HCT116 (cell line): Measurements from ENCODE around the gene ASCL3. TPM values are rescaled to one million over a fixed set of nuclear protein-coding genes. Genes with fewer than 3 reads are reported as not detected.

Experiments used
- ATAC-seq: fragments of 200-7000 bp; cut with Tn5 transposase; 2 replicates; pipeline ENCODE4 v1.9.1; 2020; ENCODE audit warnings: mild to moderate bottlenecking, moderate library complexity
- BruUV-seq: library from RNA; stranded (reverse); fragments of 400-500 nt; replicated peaks from 2 replicates; lab custom pipeline; 2021; lab: Mats Ljungman, UMichigan
- CTCF ChIA-PET: fragments of 300-600 bp; sonication (Branson Sonifier 250); formaldehyde crosslinking; loops from one replicate; lab custom pipeline; 2021; ENCODE audit warnings: antibody characterized with exemption; lab: Charles Lee
- POLR2A ChIA-PET: fragments of 300-600, 350-600 bp; sonication (Branson Sonifier 250); formaldehyde crosslinking; loops from one replicate; lab custom pipeline; 2021; ENCODE audit warnings: antibody characterized with exemption; lab: Charles Lee
- RAD21 ChIA-PET, 2 experiments: fragments of 300-600 bp; sonication (Branson Sonifier 250); formaldehyde crosslinking; loops; one replicate each; lab custom pipeline; 2023; ENCODE audit warnings: low total read pairs in 2 of 2; ENCODE audit not compliant: uncharacterized antibody in 2 of 2, unreplicated experiment in 2 of 2, low non-redundant PET in 1 of 2; lab: Charles Lee
- DNase-seq: peaks from one replicate; pipeline ENCODE4 v3.0.0-alpha.2; 2010; ENCODE audit warnings: low read depth, low spot score
- H2AFZ ChIP-seq: fragments of 200-600 bp; shearing (Covaris generic), sonication (generic); 2 replicates; pipeline ENCODE4 v1.6.1; 2017; ENCODE audit warnings: low read depth, mixed run types, mixed read lengths, antibody characterized with exemption, low read length; ENCODE audit not compliant: poor library complexity, severe bottlenecking
- H3K27ac ChIP-seq: 2 replicates; pipeline ENCODE4 v1.5.1; 2012; ENCODE audit warnings: low read depth, low read length
- H3K27me3 ChIP-seq: fragments of 200-600 bp; sonication (generic); 2 replicates; pipeline ENCODE4 v1.6.1; 2016; ENCODE audit warnings: mixed run types, low read length, mixed read lengths; ENCODE audit not compliant: insufficient read depth
- H3K36me3 ChIP-seq, 2 experiments: fragments of 200-500 bp in 1 of 2; fragments of 200-600 bp in 1 of 2; sonication (Bioruptor generic) in 1 of 2; sonication (generic) in 1 of 2; 2 replicates each; pipeline versions ENCODE4 v1.5.1 to v1.6.1; 2014 to 2016; ENCODE audit warnings: low read length in 2 of 2, inconsistent platforms in 1 of 2, mixed read lengths in 1 of 2, mixed run types in 1 of 2; ENCODE audit not compliant: insufficient read depth in 2 of 2, control insufficient read depth in 1 of 2
- H3K4me1 ChIP-seq, 2 experiments: fragments of 200-600 bp in 1 of 2; sonication (generic) in 1 of 2; 2 replicates each; pipeline versions ENCODE4 v1.5.1 to v1.6.1; 2012 to 2017; ENCODE audit warnings: low read length in 2 of 2, inconsistent platforms in 1 of 2, mild to moderate bottlenecking in 1 of 2, mixed read lengths in 1 of 2, mixed run types in 1 of 2, moderate library complexity in 1 of 2; ENCODE audit not compliant: insufficient read depth in 2 of 2, control insufficient read depth in 1 of 2
- H3K4me2 ChIP-seq: fragments of 200-600 bp; sonication (generic); 2 replicates; pipeline ENCODE4 v1.6.1; 2017; ENCODE audit warnings: mixed run types, low read length, mixed read lengths
- H3K4me3 ChIP-seq, 2 experiments: fragments of 200-600 bp in 1 of 2; sonication (generic) in 1 of 2; replicated peaks in 1 of 2; 2 replicates each; pipeline ENCODE4 v1.5.1; 2011 to 2016; ENCODE audit warnings: low read length in 2 of 2, control low read depth in 1 of 2, low read depth in 1 of 2, mild to moderate bottlenecking in 1 of 2, mixed read lengths in 1 of 2, mixed run types in 1 of 2
- H3K79me2 ChIP-seq: fragments of 200-600 bp; sonication (generic); 2 replicates; pipeline ENCODE4 v1.6.1; 2017; ENCODE audit warnings: mild to moderate bottlenecking, mixed run types, low read length, moderate library complexity, mixed read lengths; ENCODE audit not compliant: insufficient read depth
- H3K9ac ChIP-seq: fragments of 200-600 bp; sonication (generic); 2 replicates; pipeline ENCODE4 v1.6.1; 2016; ENCODE audit warnings: low read length, mixed read lengths
- H3K9me2 ChIP-seq: fragments of 200-600 bp; sonication (generic), shearing (Covaris generic); 2 replicates; pipeline ENCODE4 v1.6.1; 2017; ENCODE audit warnings: mixed run types, mild to moderate bottlenecking, moderate library complexity; ENCODE audit not compliant: insufficient read depth
- H3K9me3 ChIP-seq, 2 experiments: fragments of 200-500 bp in 1 of 2; fragments of 200-600 bp in 1 of 2; sonication (Bioruptor generic) in 1 of 2; sonication (generic) in 1 of 2; 2 replicates each; pipeline ENCODE4 v1.6.1; 2014 to 2017; ENCODE audit warnings: low read length in 2 of 2, mixed read lengths in 2 of 2, inconsistent platforms in 1 of 2, low read depth in 1 of 2, mild to moderate bottlenecking in 1 of 2, mixed run types in 1 of 2, moderate library complexity in 1 of 2; ENCODE audit not compliant: control insufficient read depth in 1 of 2, insufficient read depth in 1 of 2
- H4K20me1 ChIP-seq: fragments of 200-600 bp; sonication (generic), shearing (Covaris generic); 2 replicates; pipeline ENCODE4 v1.6.1; 2017; ENCODE audit warnings: mixed run types, mild to moderate bottlenecking, moderate library complexity; ENCODE audit not compliant: insufficient read depth
- ATF3 ChIP-seq: IDR thresholded peaks from 2 replicates; pipeline ENCODE4 v1.6.1; 2012
- CTCF ChIP-seq, 3 experiments: fragments of 200-600 bp in 1 of 3; sonication (generic) in 1 of 3; IDR thresholded peaks in 2 of 3; conservative IDR thresholded peaks in 1 of 3; 2 replicates each; pipeline ENCODE4 v1.5.1; 2012 to 2017; ENCODE audit warnings: low read depth in 2 of 3, low read length in 2 of 3, antibody characterized with exemption in 1 of 3, borderline replicate concordance in 1 of 3, control low read depth in 1 of 3, mild to moderate bottlenecking in 1 of 3, mixed read lengths in 1 of 3, mixed run types in 1 of 3, moderate library complexity in 1 of 3; ENCODE audit not compliant: insufficient read depth in 1 of 3
- EGR1 ChIP-seq: IDR thresholded peaks from 2 replicates; pipeline ENCODE4 v1.6.1; 2012; ENCODE audit warnings: low read depth
- EZH2 ChIP-seq: fragments of 200-600 bp; sonication (generic); IDR thresholded peaks from 2 replicates; pipeline ENCODE4 v1.6.1; 2017; ENCODE audit warnings: antibody characterized with exemption, mixed run types
- EZH2phosphoT487 ChIP-seq: fragments of 200-600 bp; IDR thresholded peaks from 2 replicates; pipeline ENCODE4 v1.6.1; 2018; ENCODE audit warnings: antibody characterized with exemption, borderline replicate concordance
- FOSL1 ChIP-seq: IDR thresholded peaks from 2 replicates; pipeline ENCODE4 v1.6.1; 2012; ENCODE audit warnings: low read depth
- JUND ChIP-seq: IDR thresholded peaks from 2 replicates; pipeline ENCODE4 v1.6.1; 2012
- POLR2A ChIP-seq: IDR thresholded peaks from 2 replicates; pipeline ENCODE4 v1.7.0; 2011; ENCODE audit warnings: borderline replicate concordance; ENCODE audit not compliant: insufficient read depth, insufficient read length; ENCODE audit errors: extremely low read depth
- RAD21 ChIP-seq: IDR thresholded peaks from 2 replicates; pipeline ENCODE4 v1.6.1; 2012; ENCODE audit warnings: low read depth, mild to moderate bottlenecking
- REST ChIP-seq: IDR thresholded peaks from 2 replicates; pipeline ENCODE4 v1.6.1; 2012; ENCODE audit warnings: low read depth
- SIN3A ChIP-seq: IDR thresholded peaks from 2 replicates; pipeline ENCODE4 v1.6.1; 2012; ENCODE audit warnings: low read depth
- TCF7L2 ChIP-seq: IDR thresholded peaks from 2 replicates; pipeline ENCODE4 v1.7.0; 2011; ENCODE audit warnings: borderline replicate concordance, inconsistent platforms; ENCODE audit not compliant: insufficient read depth, insufficient read length; ENCODE audit errors: extremely low read depth
- YY1 ChIP-seq: IDR thresholded peaks from 2 replicates; pipeline ENCODE4 v1.6.1; 2011; ENCODE audit warnings: low read length, low read depth, moderate library complexity, mild to moderate bottlenecking; ENCODE audit not compliant: insufficient replicate concordance; ENCODE audit errors: extremely low read depth
- ZBTB33 ChIP-seq: IDR thresholded peaks from 2 replicates; pipeline ENCODE4 v1.6.1; 2011; ENCODE audit warnings: mild to moderate bottlenecking, low read length, moderate library complexity; ENCODE audit not compliant: insufficient replicate concordance; ENCODE audit errors: extremely low read depth
- intact Hi-C: fragments of 100-400 bp; cut with micrococcal nuclease; formaldehyde crosslinking; loops from 2 replicates; pipeline ENCODE4 v1.10.0; 2022
- total RNA-seq: library from RNA; stranded (reverse); gene quantifications from one replicate; pipeline ENCODE4 v1.2.1, GENCODE V29; 2021; ENCODE audit not compliant: unreplicated experiment

Gene ASCL3
- total RNA-seq, 1 experiment from 2014 or later, result not detected

GRCh38 chr11:8988329-8989234 lies 45.8 kb upstream of the ASCL3 start:
- Histone ChIP-seq H3K4me2 (peak overlapping the region; percentile 19; the same call in 1 of the 2 replicates), H3K4me3 (no peak overlapping the region), H3K4me1 (peaks cover 0 to 12% of the 10 kb centered on the region in 2 experiments; a peak in 2 of 4 replicates), H4K20me1 (no peaks in the 10 kb centered on the region), H3K27me3 (no peaks in the 10 kb centered on the region), H3K9me2 (no peaks in the 10 kb centered on the region), H3K9me3 (no peaks in the 10 kb centered on the region), H3K27ac (no peak overlapping the region), H3K36me3 (no peaks in the 10 kb centered on the region), H2AFZ (no peak overlapping the region), H3K79me2 (no peaks in the 10 kb centered on the region), H3K9ac (no peak overlapping the region)
- no TSS peak for BruUV-seq
- CTCF ChIA-PET, result interaction anchor here (1.5 kb wide), 1 partner anchor 18 kb away, joined by 3 read pairs; no protein-coding TSS in a partner anchor
- TF ChIP-seq SIN3A, result no peak
- no peak for TF ChIP-seq CTCF (IDR thresholded peaks at IDR 0.05 in 2 of 3, conservative IDR thresholded peaks at IDR 0.05 in 1 of 3; ENCODE audit: borderline replicate concordance in 1 of 3, insufficient read depth in 1 of 3, low read depth in 2 of 3, low read length in 2 of 3)
- TF ChIP-seq EZH2phosphoT487, result no peak
- TF ChIP-seq YY1, result no peak
- TF ChIP-seq RAD21, result no peak
- TF ChIP-seq FOSL1, result no peak
- no peak for TF ChIP-seq POLR2A
- no peak for TF ChIP-seq EGR1
- no peak for TF ChIP-seq REST
- no peak for TF ChIP-seq EZH2
- no peak for TF ChIP-seq ATF3
- TF ChIP-seq ZBTB33, result no peak
- no peak for TF ChIP-seq JUND
- no peak for TF ChIP-seq TCF7L2
- DNase-seq (no peak), ATAC-seq (no peak)
- RAD21 ChIA-PET, result no interaction called here
- intact Hi-C loops, result no loop called here
- POLR2A ChIA-PET, result no interaction called here
